Right atrium auricular region (tissue), 2 donors: ENCODE results near the gene B3GNT7. TPM values are rescaled to one million over a fixed set of nuclear protein-coding genes. Genes with fewer than 3 reads are reported as not detected.

Experiments
- DNase-seq: peaks from one replicate; pipeline ENCODE4 v3.0.0-alpha.2; 2019; ENCODE audit warnings: low spot score
- H3K27ac ChIP-seq, 2 donors: fragments of 200-600 bp; sonication (generic); 1 replicate in 1 of 2; 2 replicates in 1 of 2; pipeline ENCODE4 v1.5.1; 2016 to 2019
- H3K27me3 ChIP-seq, 2 donors: fragments of 200-600 bp; sonication (generic); one replicate each; pipeline versions ENCODE4 v1.5.1 to v1.6.0; 2017 to 2019
- H3K36me3 ChIP-seq: fragments of 200-600 bp; sonication (generic); one replicate; pipeline ENCODE4 v1.5.1; 2016
- H3K4me1 ChIP-seq, 2 donors: fragments of 200-600 bp; sonication (generic); one replicate each; pipeline versions ENCODE4 v1.5.1 to v1.6.0; 2017 to 2019
- H3K4me3 ChIP-seq, 2 donors: fragments of 200-600 bp; sonication (generic); 1 replicate in 1 of 2; 2 replicates in 1 of 2; pipeline ENCODE4 v1.5.1; 2017 to 2019; ENCODE audit warnings: mild to moderate bottlenecking in 1 of 2, moderate library complexity in 1 of 2
- H3K9me3 ChIP-seq, 2 donors: fragments of 200-600 bp; sonication (generic); one replicate each; pipeline ENCODE4 v1.5.1; 2019
- total RNA-seq, 2 donors: library from RNA; depleted of rRNA; stranded (reverse); fragments of >200 nt; gene quantifications; one replicate each; pipeline ENCODE4 v1.1.0, GENCODE V29; 2016
- TF ChIP-seq, protein P1 (sequence below), 2 donors: fragments of 200-600 bp; sonication (generic); IDR thresholded peaks; one replicate each; pipeline ENCODE4 v1.5.1; 2019; ENCODE audit warnings: antibody characterized with exemption in 2 of 2

B3GNT7 gene
- total RNA-seq, 2 donors from 2014 or later, result 4.0 to 9.4 TPM

DNA sequence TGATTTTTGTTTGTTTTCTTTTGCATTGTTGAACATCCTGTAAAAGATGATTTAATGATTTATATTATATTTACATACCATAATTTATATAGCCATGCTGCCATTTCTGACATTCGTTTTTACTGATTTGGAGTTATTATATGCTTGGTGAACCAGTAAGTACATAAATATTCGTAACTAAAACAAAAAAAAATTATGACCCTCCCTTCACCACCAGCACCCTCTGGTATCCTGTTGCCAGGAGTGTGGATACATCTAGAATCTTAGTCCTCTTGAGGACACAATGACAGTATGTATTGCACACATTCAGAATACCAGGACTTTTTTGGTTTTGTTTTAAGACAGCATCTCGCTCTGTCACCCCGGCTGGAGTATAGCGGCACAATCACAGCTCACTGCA is 43.9 kb upstream of the B3GNT7 start:
- H3K27me3 ChIP-seq, result no peaks in the 10 kb centered on the region
- no peaks in the 10 kb centered on the region for H3K36me3 ChIP-seq
- no peak for DNase-seq
- H3K27ac ChIP-seq, result no peak overlapping the region
- H3K9me3 ChIP-seq, result no peaks in the 10 kb centered on the region
- H3K4me3 ChIP-seq, result no peak overlapping the region
- TF ChIP-seq, protein P1, sequence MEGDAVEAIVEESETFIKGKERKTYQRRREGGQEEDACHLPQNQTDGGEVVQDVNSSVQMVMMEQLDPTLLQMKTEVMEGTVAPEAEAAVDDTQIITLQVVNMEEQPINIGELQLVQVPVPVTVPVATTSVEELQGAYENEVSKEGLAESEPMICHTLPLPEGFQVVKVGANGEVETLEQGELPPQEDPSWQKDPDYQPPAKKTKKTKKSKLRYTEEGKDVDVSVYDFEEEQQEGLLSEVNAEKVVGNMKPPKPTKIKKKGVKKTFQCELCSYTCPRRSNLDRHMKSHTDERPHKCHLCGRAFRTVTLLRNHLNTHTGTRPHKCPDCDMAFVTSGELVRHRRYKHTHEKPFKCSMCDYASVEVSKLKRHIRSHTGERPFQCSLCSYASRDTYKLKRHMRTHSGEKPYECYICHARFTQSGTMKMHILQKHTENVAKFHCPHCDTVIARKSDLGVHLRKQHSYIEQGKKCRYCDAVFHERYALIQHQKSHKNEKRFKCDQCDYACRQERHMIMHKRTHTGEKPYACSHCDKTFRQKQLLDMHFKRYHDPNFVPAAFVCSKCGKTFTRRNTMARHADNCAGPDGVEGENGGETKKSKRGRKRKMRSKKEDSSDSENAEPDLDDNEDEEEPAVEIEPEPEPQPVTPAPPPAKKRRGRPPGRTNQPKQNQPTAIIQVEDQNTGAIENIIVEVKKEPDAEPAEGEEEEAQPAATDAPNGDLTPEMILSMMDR (IDR thresholded peaks at IDR 0.05), result no peak
- H3K4me1 ChIP-seq, result peaks cover 0 to 13% of the 10 kb centered on the region in 2 donors

- TF ChIP-seq, protein P1 (IDR thresholded peaks at IDR 0.05), result no peak
- Histone ChIP-seq H3K9me3 (no peaks in the 10 kb centered on the region), H3K27me3 (no peaks in the 10 kb centered on the region), H3K4me1 (peaks cover 0 to 11% of the 10 kb centered on the region in 2 donors), H3K36me3 (no peaks in the 10 kb centered on the region), H3K4me3 (no peak overlapping the region), H3K27ac (no peak overlapping the region)
- no peak for DNase-seq
Observed at GRCh38 chr2:231353469-231353868, 42.0 kb upstream of the B3GNT7 start.

DNA sequence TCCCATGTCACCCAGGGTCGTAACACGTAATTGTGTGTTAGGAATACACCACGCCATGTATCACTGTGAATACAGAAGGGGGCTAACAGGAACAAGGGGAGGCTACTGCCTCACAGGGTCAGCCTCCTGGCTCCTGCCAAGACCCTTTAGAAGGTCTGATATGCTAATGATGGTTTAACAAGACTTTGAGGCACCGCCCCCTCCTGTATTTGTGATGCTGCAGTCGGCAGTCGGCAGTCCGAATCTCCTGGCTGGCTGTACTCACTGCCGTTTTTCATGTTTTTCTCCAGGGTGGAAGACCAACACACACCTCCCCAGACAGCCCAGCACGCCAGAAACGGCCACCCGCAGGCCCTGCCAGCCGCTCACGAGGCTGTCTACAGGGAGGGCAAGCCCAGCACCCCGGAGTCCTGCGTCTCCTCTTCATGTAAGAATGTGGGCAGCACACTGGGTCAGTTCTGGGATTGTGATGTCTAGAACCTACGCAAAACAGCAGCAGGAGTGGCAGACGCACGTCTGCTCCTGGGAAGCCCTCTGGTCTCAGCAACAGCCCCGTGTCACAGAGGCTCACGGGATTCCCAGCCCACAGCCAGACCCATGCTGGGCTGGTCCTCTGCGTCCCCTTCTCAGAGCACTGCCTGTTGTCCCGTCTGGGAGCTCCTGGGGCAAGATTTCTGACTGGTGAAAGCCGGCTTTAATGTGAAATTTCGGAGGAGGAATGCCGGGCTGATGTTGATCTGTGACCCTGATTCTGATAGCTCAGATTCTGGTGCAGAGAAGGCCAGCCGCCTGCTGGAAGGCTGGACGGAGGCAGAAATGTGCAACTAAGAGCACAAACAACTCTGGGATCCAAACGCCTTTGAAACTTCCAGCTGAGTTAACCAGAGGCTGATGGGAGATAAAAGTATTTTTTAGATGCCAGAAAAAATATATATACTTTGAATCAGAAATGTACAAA is 39.7 kb upstream of the B3GNT7 start:
- no peak for DNase-seq
- no peaks in the 10 kb centered on the region for H3K36me3 ChIP-seq
- H3K27ac ChIP-seq, result peak overlapping the region; percentile 24 to 35
- TF ChIP-seq, protein P1 (IDR thresholded peaks at IDR 0.05), result no peak
- H3K9me3 ChIP-seq, result no peaks in the 10 kb centered on the region
- H3K4me3 ChIP-seq, result no peak overlapping the region
- no peaks in the 10 kb centered on the region for H3K27me3 ChIP-seq
- H3K4me1 ChIP-seq, result peaks cover 0 to 3% of the 10 kb centered on the region in 2 donors

DNA sequence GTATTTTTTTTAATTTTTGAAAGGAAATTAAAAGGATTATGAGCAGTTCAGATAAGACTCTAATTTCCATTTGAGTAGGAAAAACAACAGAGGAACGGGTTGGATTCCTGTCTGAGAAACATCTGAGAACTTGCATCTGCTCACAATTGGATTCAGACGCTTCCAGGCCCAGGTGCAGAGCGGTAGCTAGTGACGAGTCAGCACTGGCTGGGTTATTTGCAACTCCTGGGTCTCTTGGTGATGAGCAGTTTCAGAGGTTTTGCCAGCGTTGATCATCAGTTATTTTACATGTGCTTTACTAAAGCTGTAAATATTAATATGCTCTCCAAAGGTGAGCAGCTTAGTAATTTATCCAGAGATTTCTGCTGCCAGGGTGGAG is 39.1 kb upstream of the B3GNT7 start:
- no peaks in the 10 kb centered on the region for H3K9me3 ChIP-seq
- H3K27ac ChIP-seq, result no peak overlapping the region
- peaks cover 0 to 3% of the 10 kb centered on the region in 2 donors for H3K4me1 ChIP-seq
- TF ChIP-seq, protein P1 (IDR thresholded peaks at IDR 0.05), result no peak
- H3K27me3 ChIP-seq, result no peaks in the 10 kb centered on the region
- no peaks in the 10 kb centered on the region for H3K36me3 ChIP-seq
- no peak overlapping the region for H3K4me3 ChIP-seq
- no peak for DNase-seq

- no peaks in the 10 kb centered on the region for H3K9me3 ChIP-seq
- no peaks in the 10 kb centered on the region for H3K27me3 ChIP-seq
- peaks cover 0 to 3% of the 10 kb centered on the region in 2 donors for H3K4me1 ChIP-seq
- no peak overlapping the region for H3K4me3 ChIP-seq
- TF ChIP-seq, protein P1 (IDR thresholded peaks at IDR 0.05), result no peak
- H3K27ac ChIP-seq, result no peak overlapping the region
- DNase-seq, result no peak
- no peaks in the 10 kb centered on the region for H3K36me3 ChIP-seq
Observed at GRCh38 chr2:231357048-231357447, 38.5 kb upstream of the B3GNT7 start.
